HG03342 (cell line): ENCODE results near the gene RET.

Source experiments
- ATAC-seq: cut with Tn5 transposase; IDR thresholded peaks from one replicate; pipeline ENCODE4 v1.9.1; 2021; ENCODE audit warnings: mild to moderate bottlenecking, moderate library complexity; ENCODE audit not compliant: unreplicated experiment

Gene RET

DNA sequence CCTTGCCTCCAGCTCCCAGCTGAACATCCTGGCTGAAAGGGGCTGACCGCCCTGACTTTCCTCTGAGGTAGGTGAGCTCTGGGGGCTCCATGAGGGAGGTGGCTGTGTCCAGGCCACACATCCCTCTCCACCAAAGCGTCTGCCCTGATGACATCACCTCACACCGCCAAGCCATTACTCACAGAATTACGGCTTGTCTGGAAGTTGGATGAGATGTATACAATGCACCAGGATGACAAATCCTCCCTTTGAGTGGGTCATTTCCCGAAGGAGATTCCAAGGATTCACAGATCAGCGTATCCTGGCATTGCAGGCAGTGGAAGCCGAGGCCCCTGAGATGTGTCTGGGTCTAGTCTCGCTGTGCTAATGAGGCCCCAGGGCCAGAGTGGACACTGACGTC, 15.1 kb upstream of the RET start:
- ATAC-seq = no peak

DNA sequence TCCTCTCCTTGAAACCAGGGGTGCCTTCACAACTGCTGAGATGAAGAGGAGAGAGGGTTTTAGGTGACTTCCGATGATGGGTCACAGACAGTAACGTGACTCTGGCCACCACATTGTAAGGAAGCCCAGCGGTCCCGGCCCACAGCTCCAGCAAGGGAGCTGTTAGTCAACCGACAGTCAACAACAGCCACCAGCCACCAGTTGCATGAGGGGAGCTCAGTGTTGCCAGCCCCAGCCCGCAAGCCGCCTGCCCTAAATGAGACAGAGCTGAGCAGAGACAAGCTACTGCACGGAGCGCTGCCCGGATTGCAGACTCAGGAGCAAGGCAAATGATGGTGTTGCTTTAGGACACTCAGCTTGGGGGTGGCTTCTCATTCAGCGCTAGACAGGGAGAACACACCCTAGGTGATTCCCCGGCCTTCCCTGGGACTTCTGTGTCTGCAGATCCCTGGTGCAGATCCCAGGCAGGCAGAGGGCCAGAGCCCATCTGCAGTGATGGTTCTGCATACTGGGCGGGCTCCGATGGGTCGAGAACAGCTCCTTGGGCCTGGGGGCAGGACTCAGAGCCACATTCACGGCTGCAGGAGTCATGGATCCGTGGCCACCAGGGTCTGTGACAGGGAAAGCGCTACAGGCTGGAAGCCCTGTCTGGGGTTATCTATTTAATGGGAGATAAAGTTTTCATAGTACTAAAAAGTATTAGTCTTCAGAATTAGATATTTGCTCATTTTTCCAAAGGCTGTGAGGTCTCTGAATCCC, 14.3 kb upstream of the RET start:
- no peak for ATAC-seq

DNA sequence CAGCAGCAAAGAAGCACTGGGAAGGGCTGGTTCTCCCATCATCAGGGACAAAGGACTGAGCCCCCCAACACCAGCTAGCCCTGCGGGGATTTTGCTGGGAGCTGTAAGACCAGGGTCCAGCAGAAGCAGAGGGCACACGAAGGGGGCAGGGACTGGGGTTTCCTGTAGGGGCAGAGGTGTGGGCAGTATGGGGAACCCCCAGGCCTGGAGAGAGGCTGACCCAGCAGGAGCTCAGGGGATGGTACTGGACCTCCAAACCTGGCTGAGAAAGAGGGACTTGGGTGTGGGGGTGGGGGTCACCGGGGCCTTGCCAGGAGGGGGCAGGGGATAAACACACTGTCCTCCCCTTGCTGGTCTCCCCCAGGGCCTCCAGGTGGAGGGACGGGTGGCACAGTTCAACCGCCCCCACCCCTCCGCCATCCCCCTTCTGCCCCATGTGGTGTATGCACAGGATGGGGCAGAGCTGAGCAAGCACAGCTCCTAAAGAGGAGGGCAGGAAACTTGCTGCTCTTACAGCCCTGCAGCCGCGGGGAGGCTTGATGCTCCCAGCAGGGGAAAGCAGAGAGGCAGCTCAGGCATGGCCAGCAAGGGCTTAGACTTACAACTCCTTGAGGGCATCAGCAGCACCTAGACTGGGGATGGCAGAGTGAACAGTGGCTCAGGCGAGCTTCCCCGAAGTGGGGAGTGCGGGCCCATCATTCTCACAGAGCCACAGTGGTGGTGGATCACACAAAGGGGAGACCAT, 12.4 kb upstream of the RET start:
- ATAC-seq = no peak

DNA sequence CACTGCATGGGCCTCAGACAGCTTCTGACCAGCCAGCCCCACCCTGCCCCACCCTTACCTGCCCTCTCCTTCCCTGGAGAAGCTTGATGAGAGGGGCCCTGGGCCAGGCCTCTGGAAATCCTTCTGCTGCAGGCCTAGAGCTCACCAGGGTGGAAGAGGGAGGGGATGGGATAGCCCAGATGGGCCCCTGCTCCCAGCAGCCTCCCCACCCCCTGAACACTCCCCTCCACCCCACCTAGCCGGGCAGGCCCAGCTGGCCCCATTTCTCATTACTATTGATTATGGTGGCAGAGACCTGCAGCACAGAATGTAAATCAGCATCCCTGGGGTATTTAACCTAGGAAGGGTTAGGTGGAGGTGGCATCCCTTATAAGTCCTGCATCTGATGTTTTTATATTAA, 11.6 kb upstream of the RET start:
- ATAC-seq = no peak

DNA sequence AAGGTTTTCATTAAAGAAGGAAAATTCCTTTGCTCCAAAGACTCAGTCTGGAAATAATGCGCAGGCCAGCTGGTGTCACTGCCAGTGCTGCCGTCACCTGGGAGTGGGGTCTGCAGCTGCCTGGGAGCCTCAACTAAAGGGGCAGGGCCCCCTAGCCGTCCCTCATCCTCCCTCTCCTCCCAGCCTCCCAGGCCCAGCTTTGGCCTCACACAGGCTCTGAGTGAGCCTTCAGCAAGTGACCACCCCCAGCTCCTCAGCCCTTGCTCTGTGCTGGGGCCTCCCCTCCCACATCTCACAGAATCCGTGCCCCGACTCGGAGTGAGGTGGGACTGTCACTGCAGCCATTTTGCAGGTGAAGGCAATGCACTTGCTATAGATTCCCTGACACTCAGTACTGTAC, 11.1 kb upstream of the RET start:
- ATAC-seq = no peak

DNA sequence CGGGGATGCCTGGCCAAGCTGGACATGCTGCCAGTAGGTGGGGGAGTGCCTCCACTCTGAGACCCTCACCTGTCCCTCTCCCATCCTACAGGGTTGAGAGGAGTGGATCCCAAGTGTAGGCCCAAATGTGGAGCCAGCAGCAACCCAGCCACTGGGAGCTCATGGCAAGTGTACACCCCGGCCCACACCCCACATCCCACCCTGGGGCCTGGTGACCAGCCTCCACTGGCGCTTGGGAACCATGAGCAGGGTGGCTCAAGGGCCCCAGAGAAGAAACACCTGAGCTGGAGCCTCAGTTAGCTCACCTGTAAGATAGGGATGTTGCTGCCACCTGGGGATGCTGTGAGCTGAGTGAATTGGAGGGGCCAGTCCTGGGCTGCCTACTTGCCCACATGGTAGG, 10.4 kb upstream of the RET start:
- ATAC-seq = no peak

DNA sequence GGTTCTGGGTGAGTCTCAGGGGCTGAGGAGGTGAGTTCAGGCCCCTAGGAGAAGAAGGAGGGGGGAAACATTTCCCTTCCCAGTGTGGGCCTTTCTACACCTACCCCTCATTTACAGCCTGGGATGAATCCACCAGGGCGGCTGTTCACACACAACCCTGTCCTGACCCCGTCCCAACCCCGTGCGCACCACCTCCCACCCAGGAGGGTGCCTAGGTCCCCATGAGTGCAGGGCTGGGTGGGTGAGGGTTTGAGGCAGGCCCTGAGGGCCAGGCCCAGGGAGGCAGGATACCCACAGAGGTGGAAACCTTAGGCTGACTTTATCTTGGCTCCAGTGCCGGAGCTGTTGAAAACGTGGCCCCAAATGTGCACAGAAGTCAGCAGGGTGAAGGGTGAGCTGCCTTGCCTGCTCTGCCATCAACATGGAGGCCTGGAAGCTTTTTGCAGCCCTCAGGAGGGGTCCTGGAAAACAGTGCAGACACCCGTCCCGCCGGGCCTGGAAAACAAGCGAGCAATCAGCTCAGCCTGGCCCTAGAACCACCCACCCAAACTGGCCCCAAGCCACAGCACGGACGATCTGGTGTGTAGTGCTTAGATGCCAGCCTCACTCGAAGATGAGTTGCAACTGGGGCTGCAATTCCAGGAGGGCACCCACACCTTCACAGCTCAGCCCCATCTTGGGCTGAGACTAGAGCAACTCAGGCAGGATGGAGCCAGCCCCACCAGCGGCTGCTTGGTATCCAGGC, 9.3 kb upstream of the RET start:
- no peak for ATAC-seq

DNA sequence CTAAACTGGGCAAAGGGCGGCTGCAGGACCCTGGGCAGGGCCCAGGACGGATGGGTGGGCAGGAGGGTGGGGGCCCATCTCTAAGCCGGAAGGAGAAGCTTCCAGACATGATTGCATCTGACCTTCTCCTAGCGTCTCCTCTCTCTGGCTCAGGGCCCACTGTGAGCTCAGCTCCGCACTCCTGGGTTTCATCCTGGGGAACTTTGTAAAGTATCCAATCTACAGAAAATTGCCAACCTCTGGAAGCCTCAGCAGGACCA, 8.8 kb upstream of the RET start:
- no peak for ATAC-seq

DNA sequence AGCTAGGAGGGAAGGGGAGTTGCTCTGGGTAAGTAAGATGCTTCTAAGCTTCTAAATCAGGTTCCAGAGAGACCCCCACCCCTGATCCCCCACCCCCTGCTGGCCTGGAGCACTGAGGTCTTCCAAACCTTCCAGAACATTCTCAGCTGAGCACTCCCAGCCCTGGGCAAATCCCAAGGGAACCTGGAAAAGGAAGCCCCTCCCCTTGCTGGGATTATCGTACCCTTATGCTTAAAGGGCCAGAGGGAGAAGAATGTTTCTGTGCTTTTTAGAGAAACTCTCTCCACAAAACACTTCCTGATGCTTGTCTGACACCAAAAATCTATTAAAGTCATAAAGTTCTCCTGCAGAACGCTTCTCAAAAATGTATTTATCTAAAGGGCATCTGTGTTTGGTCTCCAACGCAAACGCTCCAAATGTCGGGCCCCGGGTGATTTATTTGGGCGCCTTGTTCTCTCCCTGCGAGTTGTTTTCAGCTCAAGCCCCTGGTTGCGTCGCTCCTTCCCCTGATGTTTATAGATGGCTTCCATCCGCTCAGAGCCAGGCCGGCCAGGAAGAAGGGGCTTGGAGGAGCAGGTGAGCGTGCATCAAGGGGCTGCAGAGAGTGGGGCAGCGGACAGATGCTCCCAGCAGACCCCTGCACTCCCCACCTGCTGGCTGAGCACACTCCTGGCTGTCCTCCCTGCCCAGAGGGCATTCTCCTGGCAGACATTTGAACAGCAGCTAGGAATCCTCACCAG, 8.2 kb upstream of the RET start:
- ATAC-seq = no peak

DNA sequence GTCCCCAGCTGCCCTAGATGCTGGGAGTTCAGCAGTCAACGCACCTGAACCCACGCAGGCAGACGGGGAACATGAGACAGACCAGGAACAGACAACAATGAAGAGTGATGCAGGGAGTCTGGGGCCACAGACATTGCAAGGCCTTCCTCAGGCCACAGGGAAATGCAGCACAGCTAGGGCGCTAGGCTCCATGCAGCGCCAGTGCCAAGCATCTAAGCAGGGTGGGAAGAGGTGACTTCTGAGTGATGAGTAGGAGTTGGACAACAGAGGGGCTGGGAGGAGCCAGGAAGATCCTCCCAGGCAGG, 7.7 kb upstream of the RET start:
- no peak for ATAC-seq

DNA sequence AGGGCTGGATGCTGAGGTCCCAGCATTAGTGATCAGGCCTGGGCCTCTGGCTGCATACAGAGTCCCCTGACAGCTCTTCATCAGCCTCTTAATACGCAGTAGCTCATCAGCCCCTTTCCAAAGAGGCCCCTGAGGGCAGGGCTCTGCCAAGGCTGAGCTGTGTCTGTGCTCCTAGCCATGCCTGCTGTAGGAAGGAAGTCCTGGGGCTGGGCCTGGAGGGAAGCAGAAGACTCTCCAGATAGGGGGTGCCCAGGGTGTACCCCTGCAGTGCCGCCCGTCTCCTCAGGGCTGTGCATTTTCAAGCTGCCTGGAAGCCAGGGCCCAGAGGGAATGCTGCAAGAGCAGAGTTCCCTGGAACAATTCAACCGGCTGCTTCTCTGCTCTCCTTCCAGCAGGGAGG, 7.3 kb upstream of the RET start:
- no peak for ATAC-seq

DNA sequence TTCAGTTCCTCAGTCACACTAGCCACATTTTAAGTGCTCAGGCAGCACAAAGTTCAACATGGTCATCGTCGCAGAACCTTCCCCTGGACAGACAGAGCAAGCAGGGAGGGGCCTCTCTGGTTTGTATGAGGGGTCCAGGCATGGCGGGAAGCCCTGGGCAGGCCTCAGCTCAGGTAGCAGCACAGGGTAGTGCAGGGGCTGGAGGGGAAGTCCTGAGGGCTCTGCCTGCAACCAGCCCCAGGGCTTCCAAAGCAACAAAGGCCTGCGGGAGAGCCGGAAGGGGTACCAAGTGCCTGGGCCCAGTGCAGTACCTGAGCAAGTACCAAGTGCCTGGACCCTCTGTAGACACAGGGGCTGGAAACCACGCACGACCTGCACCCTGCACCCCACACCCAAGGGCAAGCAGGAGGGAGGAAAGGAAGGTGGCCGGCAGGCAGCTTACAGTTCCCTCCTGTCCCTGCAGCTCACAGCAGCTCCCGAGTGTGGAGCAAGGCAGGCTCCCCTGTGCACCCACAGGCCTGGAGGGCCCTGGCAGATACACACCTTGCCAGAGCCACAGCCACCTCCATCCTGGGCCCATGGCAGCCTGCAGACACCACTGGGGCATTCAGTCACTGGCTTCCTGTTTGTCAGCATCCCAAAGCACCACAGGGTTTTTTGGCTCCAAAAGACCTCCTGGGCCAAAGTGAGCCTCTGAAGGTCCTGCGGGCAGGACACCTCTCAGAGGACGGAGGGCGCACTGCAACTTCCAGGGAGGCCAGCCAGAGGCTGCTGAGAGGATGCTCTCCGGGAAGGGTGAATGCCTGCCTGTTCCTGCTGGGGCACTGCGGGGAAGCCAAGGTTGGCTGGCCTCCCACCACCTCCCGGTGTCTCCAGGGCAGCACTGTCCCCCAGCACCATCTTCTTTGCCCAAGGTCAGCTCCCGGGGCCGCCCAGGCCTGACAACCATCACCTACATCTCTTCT, 6.5 kb upstream of the RET start:
- ATAC-seq = no peak

DNA sequence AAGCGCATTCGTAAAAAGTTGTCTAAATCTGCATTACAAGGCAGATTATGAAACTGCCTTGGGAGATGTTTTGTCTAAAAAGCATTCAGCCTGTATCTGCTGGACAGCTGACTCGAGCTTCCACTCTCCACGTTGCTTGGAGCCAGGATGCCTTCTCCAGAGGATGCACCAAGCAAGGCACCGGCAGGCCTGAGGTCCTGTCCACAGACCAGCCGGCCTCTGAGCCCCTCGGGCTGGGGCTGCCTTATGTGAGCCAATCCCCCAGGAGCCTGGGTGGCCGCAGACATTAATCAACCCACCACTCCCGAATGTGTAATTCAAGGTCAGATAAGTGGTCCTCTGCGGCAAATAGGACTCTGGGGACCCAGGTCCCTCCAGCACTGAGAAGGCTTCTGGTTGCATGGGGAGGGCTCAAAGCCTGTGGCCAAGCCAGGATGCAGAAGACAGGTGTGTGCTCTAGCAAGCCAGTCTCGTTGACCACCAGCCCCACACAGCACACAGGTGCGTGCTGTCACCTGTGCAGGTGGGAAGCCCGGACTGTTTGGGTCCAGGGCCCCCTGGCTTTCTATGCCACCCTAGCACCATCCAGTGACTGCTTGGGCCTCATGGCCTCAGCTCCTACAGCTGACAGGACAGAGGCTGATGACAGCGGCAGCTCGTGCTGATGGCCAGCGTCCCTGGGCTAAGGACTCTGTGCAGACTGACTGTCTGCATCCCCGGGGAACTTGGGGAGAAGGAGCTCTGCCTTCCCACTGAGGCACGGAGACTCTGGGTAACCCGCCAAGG, 4.8 kb upstream of the RET start:
- ATAC-seq = no peak

DNA sequence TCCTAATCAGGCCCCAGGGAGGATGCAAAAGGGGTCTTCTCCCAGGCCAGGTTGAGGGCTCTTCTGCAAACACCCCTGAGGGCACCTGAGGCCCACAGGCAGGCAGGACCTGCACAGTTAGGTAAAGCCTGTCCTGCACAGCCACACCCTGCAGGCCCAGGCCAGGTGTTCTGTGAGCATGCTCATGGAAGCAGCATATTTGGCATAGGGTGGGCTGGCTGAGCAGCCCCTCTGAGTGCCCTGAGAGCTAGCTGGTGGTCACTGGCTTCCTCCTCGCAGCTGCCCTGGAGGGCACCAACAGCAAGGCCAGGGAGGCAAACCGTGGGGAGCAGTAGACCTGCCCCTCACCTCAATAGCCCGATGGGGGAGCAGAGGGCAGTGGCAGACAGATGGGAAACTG, 3.7 kb upstream of the RET start:
- no peak for ATAC-seq

DNA sequence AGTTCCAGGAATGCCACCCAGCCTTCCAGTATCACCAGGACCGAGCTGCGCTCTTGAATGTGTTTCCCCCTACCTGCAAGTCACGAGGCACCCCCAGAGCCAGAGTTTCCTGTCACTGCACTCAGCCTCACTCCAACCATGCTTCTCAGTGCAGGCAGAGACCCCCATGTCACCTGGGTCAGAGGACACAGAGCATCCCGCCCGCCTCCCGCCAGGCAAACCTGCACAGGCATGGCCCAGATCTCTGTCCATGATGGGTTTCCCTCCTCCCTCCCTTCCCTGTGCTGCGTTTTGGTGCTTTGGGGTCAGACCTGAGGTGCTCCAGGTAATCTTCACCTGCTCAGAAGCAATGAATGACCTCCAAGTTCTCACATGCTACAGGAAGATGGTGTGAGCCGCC, 3.1 kb upstream of the RET start:
- ATAC-seq = no peak

DNA sequence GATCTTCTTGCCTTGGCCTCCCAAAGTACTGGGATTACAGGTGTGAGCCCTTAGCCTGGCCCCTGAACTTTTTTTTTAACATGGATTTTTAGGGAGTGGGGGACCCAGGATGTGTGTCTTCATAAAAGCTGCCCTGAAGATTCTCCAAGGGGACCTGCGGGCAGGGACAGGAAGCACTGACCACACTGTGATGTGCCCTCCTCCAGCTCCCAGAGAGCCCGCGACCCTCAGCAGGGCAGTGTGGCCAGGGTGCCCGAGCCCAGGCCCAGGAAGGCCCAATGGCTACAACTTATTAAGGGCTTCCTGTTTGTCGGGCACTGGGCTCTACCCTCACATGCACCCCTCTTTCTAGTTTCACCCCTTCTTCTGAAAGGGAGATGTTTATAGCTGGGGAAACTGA, 2.5 kb upstream of the RET start:
- ATAC-seq = no peak

DNA sequence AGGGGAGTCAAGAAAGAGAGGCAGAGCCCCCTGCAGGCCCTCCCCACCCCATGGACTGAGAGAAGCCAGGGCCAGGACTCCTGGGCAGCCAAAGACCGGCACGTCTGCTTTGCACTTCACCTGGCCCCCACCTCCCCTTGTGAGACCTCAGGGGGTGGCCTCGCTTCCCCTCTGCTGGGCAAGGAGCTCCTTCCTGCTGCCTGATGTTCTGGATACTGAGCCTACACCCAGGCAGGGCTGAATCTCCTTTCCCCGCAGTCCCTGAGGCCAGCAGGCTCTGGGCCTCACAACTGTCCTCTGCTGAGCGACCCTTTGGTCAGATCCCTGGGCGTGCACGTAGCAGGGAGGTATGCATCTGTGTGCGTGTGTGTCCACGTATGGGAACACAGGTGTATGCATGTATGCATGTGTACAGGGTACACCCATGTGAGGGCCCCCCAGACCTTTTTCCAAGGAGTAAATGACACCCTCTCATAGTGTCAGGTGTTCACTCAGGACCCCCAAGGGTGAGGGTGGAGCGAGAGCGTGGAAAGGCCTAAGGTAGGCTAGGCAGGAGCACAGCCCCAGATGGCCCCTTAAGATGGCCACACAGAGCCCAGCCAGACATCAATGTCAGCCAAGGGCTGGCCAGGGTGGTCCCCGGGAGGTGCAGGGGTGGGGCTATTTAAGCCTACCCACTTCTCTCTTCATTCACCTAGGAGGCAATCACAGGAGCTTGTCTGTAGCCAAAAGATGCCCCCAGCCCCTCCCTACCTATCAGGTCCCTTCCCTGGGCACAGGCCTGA, 1.9 kb upstream of the RET start:
- no peak for ATAC-seq

DNA sequence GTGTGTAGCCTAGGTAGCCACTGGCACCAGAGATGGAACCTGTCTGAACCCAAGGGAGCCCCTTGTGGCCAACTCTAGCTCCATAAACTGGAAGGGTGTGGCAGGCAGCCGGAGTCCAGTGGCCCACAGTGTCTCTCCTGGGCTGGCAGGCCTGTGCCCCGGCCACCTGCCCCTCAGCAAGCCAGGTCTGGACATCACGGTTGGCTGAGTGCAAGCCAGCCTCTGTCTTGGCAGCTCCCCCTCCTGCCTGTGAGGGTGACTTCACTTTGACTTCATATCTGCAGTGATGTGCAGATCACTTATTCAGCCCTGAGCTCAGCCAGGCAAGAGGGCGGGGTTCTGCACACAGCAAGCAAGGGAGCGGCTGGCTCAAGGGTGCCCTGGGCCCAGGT, 1.3 kb upstream of the RET start:
- no peak for ATAC-seq

DNA sequence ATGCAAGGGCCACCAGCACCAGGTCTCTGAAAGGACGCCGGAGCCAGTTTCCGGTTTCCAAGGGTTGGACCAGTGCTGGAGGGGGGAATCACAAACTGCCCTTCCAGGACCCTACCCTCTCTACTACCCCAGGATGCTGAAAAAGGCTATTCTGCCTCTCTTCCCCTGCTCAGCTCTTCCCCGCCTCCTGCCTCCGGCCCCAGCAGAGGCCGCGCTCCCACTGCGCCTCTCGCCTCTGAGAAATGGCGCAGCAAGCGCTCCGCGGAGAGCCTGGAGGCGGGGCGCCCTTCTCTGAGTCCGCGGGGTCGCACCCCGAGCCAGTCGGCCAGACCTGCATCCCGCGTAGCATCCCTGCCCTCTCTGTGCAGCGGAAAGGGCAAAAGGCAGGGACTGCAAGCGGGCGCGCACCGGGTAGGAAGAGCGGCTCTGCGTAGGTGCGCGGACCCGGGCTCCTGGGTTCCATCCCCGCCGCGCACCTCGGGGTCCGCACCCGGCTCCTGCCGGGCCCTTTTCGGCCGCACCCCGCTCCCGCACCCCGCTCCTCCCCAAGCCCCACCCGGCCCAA, 476 bp upstream of the RET start:
- ATAC-seq = no peak
